NCI-H187 treated with DMSO at 0.1 percent for 48 hours (cell line): ENCODE data around the gene NAP1L5.

Experiments
- DNase-seq: peaks from one replicate; lab custom pipeline; 2025; lab: John Stamatoyannopoulos, UW

Gene NAP1L5

DNA sequence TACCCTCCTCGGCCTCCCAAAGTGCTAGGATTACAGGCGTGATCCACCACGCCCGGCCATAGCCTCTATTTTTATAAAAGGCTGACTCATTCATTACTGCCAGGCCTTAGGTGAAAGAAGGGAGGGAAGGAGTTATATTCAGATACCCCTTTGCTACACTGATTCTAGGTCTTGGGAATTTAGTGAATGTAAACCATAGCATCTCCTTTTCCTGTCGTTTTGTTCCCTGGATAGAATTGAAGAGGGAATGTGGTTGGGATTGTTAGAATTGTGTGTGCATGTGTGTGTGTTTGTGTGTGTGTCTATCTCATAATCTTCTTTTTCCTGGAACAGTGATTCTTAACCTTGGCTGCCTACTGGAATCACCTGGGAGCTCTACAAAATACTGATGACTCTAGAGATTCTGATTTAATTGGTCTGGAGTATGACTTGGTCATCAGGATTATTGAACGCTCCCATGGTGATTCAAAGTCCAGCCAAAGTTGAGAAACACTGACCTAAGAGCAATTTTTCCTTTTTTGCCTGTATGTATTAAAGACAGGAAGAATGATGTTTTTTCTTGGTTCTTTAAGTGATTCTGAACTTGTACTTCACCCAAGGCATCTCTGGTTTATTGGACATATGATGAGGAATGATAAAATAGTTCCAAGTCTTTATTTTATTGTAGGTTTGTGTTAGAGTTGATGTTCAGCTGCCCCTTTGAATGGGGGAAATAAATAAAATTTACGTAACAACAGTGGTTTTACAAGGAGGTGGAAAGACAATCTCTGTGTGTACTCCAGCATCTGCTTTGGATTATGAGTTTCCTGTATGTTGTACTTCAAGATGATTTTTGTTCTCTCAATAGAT lies 37.0 kb downstream of the NAP1L5 start:
- DNase-seq: no peak

DNA sequence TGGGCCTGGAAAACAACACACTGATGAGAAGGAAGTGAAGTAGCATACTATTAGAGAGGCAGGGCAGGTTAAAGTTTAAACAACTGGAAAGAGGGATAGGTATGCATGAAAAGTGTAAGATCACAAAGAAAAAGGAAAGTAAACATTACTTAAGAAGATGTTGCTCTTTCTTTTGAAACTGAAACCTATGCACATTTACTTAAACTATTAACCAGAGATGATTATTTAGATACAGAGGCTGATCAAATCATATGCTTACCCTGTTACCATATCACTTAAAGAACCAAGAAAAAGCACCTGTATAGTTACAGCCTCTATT lies 37.8 kb downstream of the NAP1L5 start:
- DNase-seq: no peak

DNA sequence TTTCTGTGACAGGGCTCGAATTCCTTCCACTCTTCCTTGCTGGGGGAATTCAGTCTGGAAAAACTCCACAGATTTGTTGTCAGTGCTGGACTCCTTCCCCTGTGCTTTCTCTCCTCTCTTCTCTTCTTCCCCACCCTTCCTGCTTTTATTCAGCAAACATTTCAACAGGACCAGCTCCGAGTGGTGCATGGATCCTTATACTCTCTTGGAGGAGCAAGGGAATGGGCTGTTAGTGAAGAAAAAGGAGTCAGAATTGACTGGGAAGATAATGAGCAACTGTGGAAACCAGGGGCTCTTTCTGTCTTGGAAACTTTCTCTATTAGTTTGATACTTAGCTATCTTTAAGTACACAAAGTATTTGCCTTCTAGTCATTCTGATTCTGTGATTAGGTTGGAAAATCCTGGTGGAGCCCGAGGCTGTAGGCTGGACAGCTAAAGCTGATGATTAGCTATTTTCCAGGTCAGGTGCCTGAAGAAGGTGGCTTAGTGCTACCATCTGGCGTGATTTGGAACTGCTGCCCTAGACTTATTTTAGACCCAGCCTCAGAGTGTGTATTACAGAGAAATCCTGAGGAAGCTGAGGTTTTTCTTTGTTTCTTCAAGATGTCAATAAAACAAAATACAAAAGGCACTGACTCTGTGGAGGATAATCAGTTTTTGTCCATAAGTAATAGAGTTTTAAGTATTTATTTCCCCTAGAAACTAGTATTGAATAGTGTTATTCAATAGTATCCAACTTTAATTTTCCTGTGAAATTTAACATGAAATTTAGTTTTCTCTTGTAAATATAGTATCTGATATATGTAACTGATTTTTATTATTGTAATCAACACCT lies 38.4 kb downstream of the NAP1L5 start:
- DNase-seq: no peak

- no peak for DNase-seq
These were observed 42.4 kb downstream of the NAP1L5 start for GRCh38 chr4:88655226-88655625.

- DNase-seq: no peak
These were observed 44.2 kb downstream of the NAP1L5 start for GRCh38 chr4:88653371-88653946.

DNA sequence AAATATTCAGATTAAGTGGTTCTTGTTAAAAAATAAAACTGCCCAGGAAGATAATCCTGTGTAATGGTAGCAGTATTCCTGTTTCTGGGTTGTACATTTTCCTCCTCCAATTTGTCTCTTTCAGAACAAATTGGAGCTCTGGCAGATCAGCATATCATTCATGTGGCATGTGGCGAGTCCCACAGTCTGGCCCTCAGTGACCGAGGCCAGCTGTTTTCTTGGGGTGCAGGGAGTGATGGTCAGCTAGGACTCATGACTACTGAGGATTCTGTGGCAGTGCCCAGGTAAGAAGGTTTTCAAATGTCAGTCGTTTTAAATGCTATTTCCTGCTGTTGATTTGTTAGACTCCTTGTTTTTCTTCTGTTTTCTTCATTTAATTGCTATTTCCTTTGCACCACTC lies 47.9 kb downstream of the NAP1L5 start:
- DNase-seq: no peak

DNA sequence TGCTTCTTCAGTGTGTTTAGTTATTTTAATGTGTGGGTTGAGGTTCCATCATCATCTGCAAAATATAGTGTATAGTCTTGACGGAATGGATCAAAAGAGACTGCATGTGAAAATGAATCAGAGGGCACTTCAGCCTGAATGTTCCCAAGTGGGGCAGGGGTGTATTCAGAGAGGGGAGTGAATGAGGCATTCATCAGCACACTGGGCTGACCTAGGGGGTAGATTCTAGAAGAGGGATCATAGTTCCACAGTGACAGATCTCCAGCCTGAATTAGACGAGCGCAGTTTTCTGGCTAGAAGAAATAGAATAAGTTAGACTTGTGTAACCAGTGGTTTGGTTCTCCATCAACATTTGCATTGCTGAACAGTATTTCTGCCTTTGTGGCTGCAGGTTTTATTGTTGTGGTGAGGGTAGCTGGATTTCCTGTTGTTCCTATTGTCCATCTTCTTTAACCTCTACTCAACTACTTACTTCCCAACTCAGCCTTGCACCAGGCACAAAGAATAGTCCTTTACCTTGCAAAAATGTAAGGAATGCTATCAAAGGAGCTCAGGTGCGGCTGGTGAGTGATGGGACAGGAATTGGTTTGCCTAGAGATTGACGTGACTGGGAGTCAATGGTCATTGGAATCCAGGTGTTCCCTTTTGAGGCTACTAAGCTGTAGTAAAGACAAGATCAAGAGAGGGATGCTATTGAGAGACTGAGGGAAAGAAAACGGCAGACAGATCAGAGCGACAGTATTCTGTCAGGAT lies 50.9 kb downstream of the NAP1L5 start:
- no peak for DNase-seq

DNA sequence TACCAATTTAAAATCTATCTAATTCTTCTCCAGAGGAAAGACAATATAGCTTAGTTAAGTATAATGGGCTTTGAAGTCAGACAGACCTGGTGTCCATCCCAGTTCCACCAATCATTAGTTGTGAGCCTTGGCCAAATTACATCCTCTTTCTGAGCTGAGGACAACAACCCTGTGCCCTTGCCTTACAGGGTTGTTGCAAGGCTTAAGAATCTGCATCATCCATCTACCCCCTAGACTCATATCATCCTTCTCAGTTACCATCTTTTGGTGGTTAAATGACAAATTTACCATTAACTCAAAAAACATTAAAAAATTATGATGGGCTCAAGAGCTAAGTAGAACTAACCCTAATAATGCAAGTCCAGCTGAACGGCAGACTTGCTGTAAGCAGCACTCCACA lies 51.6 kb downstream of the NAP1L5 start:
- DNase-seq: no peak
